Tibial artery (tissue), 4 donors: ENCODE data around the gene C2orf92.

Source experiments
- DNase-seq, 2 donors: peaks; one replicate each; pipeline ENCODE4 v3.0.0-alpha.2; 2019
- H3K27ac ChIP-seq, 2 donors: fragments of 200-600 bp; sonication (generic) in 1 of 2; 1 replicate in 1 of 2; 2 replicates in 1 of 2; pipeline ENCODE4 v1.5.1; 2018 to 2019; ENCODE audit warnings: mild to moderate bottlenecking in 1 of 2
- H3K27me3 ChIP-seq, 2 donors: fragments of 200-600 bp; sonication (generic) in 1 of 2; one replicate each; pipeline versions ENCODE4 v1.5.1 to v1.6.0; 2016 to 2019
- H3K36me3 ChIP-seq, 3 donors: fragments of 200-600 bp; sonication (generic) in 2 of 3; one replicate each; pipeline ENCODE4 v1.5.1; 2016 to 2019; ENCODE audit warnings: mild to moderate bottlenecking in 2 of 3
- H3K4me1 ChIP-seq, 4 donors: fragments of 200-600 bp; sonication (generic) in 2 of 4; 1 replicate in 3 of 4; 2 replicates in 1 of 4; pipeline ENCODE4 v1.5.1; 2016 to 2019
- H3K4me3 ChIP-seq, 2 donors: fragments of 200-600 bp; sonication (generic) in 1 of 2; 1 replicate in 1 of 2; 2 replicates in 1 of 2; pipeline ENCODE4 v1.5.1; 2018 to 2019; ENCODE audit warnings: mild to moderate bottlenecking in 2 of 2
- H3K9me3 ChIP-seq, 3 donors: fragments of 200-600 bp; sonication (generic) in 1 of 3; one replicate each; pipeline ENCODE4 v1.5.1; 2016 to 2019
- CTCF ChIP-seq, 2 experiments: fragments of 200-600 bp in 1 of 2; fragments of 450-650 bp in 1 of 2; IDR thresholded peaks; one replicate each; pipeline ENCODE4 v1.5.1; 2017 to 2019; ENCODE audit warnings: antibody characterized with exemption in 2 of 2, mild to moderate bottlenecking in 1 of 2, moderate library complexity in 1 of 2
- intact Hi-C: fragments of 100-400 bp; cut with DNase I; formaldehyde crosslinking; loops from one replicate; pipeline ENCODE4 v1.15.0; 2023; ENCODE audit warnings: low total_unique reads

C2orf92 gene

GRCh38 chr2:97718942-97719341, 49.4 kb downstream of the C2orf92 start:
- peaks cover 0 to 3% of the 10 kb centered on the region in 2 donors for H3K27me3 ChIP-seq
- H3K4me1 ChIP-seq = no peaks in the 10 kb centered on the region
- no peak for TF ChIP-seq CTCF (IDR thresholded peaks at IDR 0.05)
- H3K4me3 ChIP-seq = no peak overlapping the region
- H3K27ac ChIP-seq = no peak overlapping the region
- intact Hi-C loops = no loop called here
- no peak for DNase-seq
- no peaks in the 10 kb centered on the region for H3K36me3 ChIP-seq
- no peaks in the 10 kb centered on the region for H3K9me3 ChIP-seq

GRCh38 chr2:97719362-97720155, 50.0 kb downstream of the C2orf92 start:
- intact Hi-C loops = no loop called here
- Histone ChIP-seq H3K4me1 (no peaks in the 10 kb centered on the region), H3K4me3 (no peak overlapping the region), H3K27me3 (peaks cover 0 to 9% of the 10 kb centered on the region in 2 donors), H3K9me3 (no peaks in the 10 kb centered on the region), H3K27ac (no peak overlapping the region), H3K36me3 (no peaks in the 10 kb centered on the region)
- peak in 1 of 2 donors; percentile 13 for DNase-seq
- no peak for TF ChIP-seq CTCF (IDR thresholded peaks at IDR 0.05)

- H3K4me3 ChIP-seq = no peak overlapping the region
- no peaks in the 10 kb centered on the region for H3K4me1 ChIP-seq
- no peak for DNase-seq
- no peaks in the 10 kb centered on the region for H3K36me3 ChIP-seq
- H3K27me3 ChIP-seq = peaks cover 0 to 13% of the 10 kb centered on the region in 2 donors
- intact Hi-C loops = no loop called here
- no peak overlapping the region for H3K27ac ChIP-seq
- no peaks in the 10 kb centered on the region for H3K9me3 ChIP-seq
- no peak for TF ChIP-seq CTCF (IDR thresholded peaks at IDR 0.05)
Observed at GRCh38 chr2:97720746-97721145, 51.2 kb downstream of the C2orf92 start.

GRCh38 chr2:97722227-97722626, 52.7 kb downstream of the C2orf92 start:
- Histone ChIP-seq H3K27me3 (peaks cover 0 to 13% of the 10 kb centered on the region in 2 donors), H3K9me3 (no peaks in the 10 kb centered on the region), H3K4me3 (no peak overlapping the region), H3K4me1 (no peaks in the 10 kb centered on the region), H3K36me3 (no peaks in the 10 kb centered on the region), H3K27ac (no peak overlapping the region)
- TF ChIP-seq CTCF (IDR thresholded peaks at IDR 0.05) = no peak
- peak in 1 of 2 donors; percentile 1 for DNase-seq
- intact Hi-C loops = no loop called here

GRCh38 chr2:97723156-97724072, 53.9 kb downstream of the C2orf92 start:
- TF ChIP-seq CTCF (IDR thresholded peaks at IDR 0.05) = no peak
- intact Hi-C loops = no loop called here
- Histone ChIP-seq H3K36me3 (no peaks in the 10 kb centered on the region), H3K4me3 (no peak overlapping the region), H3K4me1 (no peaks in the 10 kb centered on the region), H3K27ac (no peak overlapping the region), H3K9me3 (no peaks in the 10 kb centered on the region), H3K27me3 (peaks cover 0 to 13% of the 10 kb centered on the region in 2 donors)
- peak in 1 of 2 donors; percentile 1 for DNase-seq
